DMS114 treated with DMSO at 0.1 percent for 48 hours (cell line): ENCODE data around the gene ZBTB49.
"Not testable (repeated sequence)": the region's sequence is repeated elsewhere in the genome, so short reads cannot be mapped to it uniquely, and the experiment has no call there.

Experiments used
- DNase-seq: peaks from one replicate; lab custom pipeline; 2025; ENCODE audit not compliant: unreplicated experiment; lab: John Stamatoyannopoulos, UW

The ZBTB49 gene

GRCh38 chr4:4323705-4324534, 33.9 kb downstream of the ZBTB49 start:
- DNase-seq = no peak

GRCh38 chr4:4325321-4325720, 35.3 kb downstream of the ZBTB49 start:
- no peak for DNase-seq

- DNase-seq = no peak
Measured at GRCh38 chr4:4326166-4326565, 36.1 kb downstream of the ZBTB49 start.

- DNase-seq = no peak
Measured at GRCh38 chr4:4327652-4328121, 37.6 kb downstream of the ZBTB49 start.

- no peak for DNase-seq
Measured at GRCh38 chr4:4328206-4328605, 38.2 kb downstream of the ZBTB49 start.

- DNase-seq = no peak
Measured at GRCh38 chr4:4328840-4329239, 38.8 kb downstream of the ZBTB49 start.

GRCh38 chr4:4329496-4329895, 39.4 kb downstream of the ZBTB49 start:
- no peak for DNase-seq

- no peak for DNase-seq
Measured at GRCh38 chr4:4330794-4331193, 40.7 kb downstream of the ZBTB49 start.

GRCh38 chr4:4332529-4332928, 42.5 kb downstream of the ZBTB49 start:
- DNase-seq = no peak

GRCh38 chr4:4333265-4333706, 43.2 kb downstream of the ZBTB49 start:
- DNase-seq = no peak

- peak; percentile 19 for DNase-seq
Measured at GRCh38 chr4:4334798-4335520, 44.9 kb downstream of the ZBTB49 start.

GRCh38 chr4:4338210-4339001, 48.4 kb downstream of the ZBTB49 start:
- DNase-seq = no peak

- DNase-seq = no peak
Measured at GRCh38 chr4:4339504-4340085, 49.5 kb downstream of the ZBTB49 start.

- no peak for DNase-seq
Measured at GRCh38 chr4:4341861-4342650, 52.0 kb downstream of the ZBTB49 start.

- no peak for DNase-seq
Measured at GRCh38 chr4:4343038-4343437, 53.0 kb downstream of the ZBTB49 start.

- no peak for DNase-seq
Measured at GRCh38 chr4:4344915-4345527, 55.0 kb downstream of the ZBTB49 start.

GRCh38 chr4:4347585-4347984, 57.5 kb downstream of the ZBTB49 start:
- no peak for DNase-seq

GRCh38 chr4:4348585-4348984, 58.5 kb downstream of the ZBTB49 start:
- not testable (repeated sequence) for DNase-seq

GRCh38 chr4:4349867-4350266, 59.8 kb downstream of the ZBTB49 start:
- DNase-seq = no peak

GRCh38 chr4:4350909-4351308, 60.9 kb downstream of the ZBTB49 start:
- no peak for DNase-seq
